ENCODE data around the gene GTF3C5.
"Not testable (repeated sequence)": the region's sequence is repeated elsewhere in the genome, so short reads cannot be mapped to it uniquely, and the experiment has no call there.

The GTF3C5 gene

DNA sequence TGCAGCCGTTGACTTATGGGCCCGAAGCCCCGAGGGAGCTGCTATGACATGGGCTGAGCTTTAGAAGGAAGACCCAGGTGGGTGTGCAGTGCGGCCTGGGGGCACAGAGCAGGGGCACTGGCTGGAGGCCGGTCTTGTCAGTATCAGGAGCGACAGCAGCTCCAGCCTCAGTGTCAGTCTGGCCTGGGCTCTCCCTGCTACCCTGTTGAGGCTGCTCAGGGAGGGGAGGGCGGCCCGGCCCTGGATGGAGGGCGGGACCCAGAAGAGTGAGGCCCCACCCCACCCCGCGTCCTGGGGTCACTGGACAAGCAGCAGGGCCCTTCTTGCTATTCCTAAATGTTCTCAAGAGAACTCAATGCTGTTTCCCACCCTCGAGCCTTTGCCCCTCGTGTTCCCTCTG is 34.3 kb upstream of the GTF3C5 start:
- DNase-seq, result no peak

- DNase-seq, result no peak
These were observed 33.2 kb upstream of the GTF3C5 start for GRCh38 chr9:132997591-132997990.

GRCh38 chr9:132998221-132998620 is 32.6 kb upstream of the GTF3C5 start:
- DNase-seq, result not testable (repeated sequence)

GRCh38 chr9:132998831-132999635 is 31.8 kb upstream of the GTF3C5 start:
- no peak for DNase-seq

DNA sequence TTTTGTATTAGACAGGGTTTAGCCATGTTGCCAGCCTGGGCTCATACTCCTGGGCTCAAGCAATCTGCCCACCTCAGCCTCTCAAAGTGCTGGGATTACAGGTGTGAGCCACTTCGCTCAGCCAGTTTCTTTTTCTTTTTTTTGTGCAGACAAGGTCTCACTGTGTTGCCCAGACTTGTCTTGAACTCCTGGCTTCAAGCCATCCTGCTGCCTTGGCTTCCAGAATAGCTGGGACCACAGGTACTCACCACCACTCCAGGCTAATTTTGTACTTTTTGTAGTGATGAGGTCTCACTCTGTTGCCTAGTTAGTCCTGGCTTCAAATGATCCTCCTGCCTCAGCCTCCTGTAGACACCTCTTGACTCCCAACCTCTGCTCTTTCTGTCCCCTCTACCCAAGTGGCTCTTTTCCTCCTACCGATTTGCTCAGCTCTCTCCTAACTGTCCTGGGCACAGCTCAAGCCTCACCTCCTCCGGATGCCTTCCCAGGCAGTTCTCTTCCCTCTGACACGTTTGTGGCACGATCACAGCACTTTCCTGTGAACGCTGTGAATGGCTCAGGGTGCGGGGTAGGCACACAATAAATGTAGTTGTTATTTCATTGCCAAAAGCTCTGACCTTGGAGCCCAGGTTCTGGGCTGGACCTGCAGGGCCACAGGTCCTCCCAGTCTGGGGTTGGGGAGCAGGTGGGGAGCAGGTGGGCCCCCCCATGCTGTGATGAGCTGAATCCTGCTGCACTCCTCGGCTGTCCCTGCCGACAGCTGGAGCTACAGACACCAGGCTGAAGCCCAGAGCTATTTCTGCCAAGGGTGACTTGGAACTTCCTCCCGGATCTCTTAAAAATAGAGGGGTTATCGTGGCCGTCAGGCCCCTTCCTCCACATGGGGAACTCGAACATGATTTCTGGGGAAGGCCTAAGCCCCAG is 28.4 kb upstream of the GTF3C5 start:
- DNase-seq, result no peak

DNA sequence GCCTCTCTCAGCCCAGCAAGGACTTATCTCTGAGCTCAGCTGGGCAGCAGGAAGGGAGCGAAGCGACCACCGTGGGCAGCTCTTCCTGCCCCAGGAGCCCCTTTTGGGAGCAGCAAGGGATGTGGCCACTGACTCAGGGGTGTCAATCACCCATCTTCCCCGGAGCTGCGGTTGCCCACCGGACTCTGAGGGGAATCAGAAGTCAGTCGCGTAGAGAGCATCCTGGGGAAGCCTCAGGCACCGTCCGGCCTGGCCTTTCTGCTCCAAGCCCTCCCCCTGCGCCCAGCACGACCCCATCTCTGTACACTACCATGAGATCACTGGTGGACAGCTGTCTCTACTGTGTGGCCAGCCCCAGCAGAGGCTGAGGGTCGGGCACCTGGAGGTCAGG is 27.7 kb upstream of the GTF3C5 start:
- DNase-seq, result peak; percentile 22

DNA sequence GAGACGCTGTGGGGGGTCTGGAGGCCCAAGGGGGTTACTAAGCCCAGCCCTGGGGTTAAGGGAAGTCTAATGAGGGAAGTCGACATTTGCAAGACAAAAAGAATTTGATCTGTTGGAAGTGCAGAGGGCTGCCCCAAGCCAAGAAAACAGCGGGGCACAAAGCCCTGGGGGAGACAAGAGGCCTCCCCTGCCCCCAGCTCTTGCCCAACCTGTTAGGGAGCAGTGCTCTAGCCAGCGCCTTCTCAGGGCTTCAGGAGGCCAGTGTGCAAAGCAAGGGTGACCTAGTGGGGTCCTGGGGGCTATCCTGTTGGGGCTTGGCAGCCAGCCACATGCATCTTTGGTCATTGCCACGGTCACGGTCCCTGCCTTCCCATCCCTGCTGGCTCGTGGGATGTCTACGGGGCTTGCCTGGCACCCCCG is 27.1 kb upstream of the GTF3C5 start:
- peak; percentile 23 for DNase-seq

- DNase-seq, result no peak
These were observed 26.5 kb upstream of the GTF3C5 start for GRCh38 chr9:133004091-133004998.

DNA sequence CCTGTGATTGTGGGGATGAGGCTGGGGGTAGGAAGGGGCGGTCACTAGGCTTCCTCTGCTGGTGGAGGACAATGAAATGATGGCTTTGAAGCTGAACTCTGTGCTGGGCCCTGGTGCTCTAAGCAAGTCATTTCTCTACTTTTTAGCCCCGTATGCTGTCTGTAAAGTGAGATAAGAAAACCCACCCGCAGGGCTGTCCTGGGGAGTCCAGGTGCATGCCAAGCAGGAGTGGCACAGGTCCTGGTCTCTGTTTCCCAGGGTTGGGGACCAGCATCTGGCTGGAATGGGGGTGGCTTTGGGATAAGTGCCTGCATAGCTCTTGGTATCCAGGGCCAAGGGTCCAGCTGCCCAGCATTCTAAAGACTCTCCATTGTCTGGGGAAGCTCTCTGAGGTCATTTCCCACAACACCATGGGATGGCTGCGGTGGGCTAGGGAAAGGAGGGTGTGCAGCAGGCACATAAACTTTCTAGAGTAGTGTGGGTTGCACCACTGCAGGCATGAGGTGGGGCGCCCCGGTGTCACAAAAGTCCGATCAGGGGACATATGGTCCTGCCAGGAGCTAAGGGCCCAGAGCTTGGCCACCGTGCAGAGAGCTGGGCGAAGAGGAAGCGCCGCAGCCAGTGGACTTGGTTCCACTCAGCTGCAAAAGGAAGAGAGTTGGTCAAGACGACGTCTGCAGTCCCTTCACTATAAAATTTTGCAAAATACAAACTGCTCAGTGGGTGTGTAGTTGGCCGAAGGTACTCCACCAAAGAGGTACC is 25.6 kb upstream of the GTF3C5 start:
- no peak for DNase-seq

GRCh38 chr9:133005957-133006356 is 24.8 kb upstream of the GTF3C5 start:
- DNase-seq, result no peak

DNA sequence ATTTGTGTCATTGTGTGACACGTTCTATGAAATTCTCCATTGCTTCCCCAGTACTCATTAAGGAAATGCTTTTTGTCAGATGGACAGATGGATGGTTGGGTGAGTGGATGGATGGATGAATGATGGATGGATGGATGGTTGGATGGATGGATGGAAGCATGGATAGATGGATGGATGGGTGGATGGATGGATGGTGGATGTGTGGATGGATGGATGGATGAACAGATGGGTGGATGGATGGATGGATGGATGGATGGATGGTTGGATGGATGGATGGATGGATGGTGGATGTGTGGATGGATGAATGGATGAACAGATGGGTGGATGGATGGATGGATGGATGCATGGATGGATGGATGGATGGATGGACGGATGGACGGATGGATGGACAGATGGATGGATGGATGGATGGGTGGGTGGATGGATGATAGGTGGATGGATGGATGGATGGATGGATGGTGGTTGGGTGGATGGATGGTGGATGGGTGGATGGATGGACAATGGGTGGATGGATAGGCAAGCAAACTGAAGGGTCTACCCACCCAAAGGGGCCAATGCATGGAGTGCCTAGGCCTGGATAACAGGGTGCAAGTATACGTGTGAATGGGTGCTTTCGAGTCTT is 24.0 kb upstream of the GTF3C5 start:
- DNase-seq, result no peak

DNA sequence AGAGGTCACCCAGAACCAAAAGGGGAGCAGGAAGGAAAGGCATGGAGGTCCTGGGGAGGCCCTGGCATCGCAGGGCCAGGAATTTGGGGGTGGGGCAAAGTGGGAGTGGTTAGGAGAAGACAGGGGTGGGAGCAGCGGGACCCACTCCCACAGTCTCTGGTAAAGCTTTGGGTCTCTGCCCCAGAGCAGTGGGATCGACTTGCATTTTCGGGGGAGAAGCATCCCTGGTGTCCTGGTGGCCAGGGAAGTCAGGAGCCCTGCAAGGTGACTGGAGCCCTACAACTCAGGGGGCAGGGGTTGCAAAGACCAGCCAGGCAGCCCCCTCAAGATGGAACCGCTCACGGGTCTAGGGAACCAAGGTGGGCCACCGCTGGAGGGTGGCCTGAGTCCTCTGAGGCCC is 22.4 kb upstream of the GTF3C5 start:
- DNase-seq, result no peak

DNA sequence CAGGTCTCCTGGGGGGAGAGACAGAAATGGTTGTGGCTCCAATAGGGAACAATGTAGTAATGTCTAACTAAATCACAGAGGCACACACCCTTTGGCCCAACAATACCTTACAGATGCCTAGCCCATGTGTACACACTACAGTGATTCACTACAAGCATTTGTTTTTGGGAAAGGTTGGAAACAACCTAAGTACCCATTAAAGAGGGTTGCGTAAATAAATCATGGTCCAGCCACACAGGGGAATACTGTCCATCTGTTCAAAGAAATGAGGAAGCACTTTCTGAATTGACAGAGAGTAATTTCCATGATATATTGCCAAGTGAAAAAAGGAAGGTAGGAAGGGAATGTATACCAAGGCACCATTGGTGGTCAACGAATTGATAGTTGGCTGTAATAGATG is 22.0 kb upstream of the GTF3C5 start:
- DNase-seq, result no peak

GRCh38 chr9:133009906-133010582 is 20.8 kb upstream of the GTF3C5 start:
- DNase-seq, result no peak

GRCh38 chr9:133014696-133015095 is 16.1 kb upstream of the GTF3C5 start:
- DNase-seq, result no peak

- DNase-seq, result no peak
These were observed 7.5 kb upstream of the GTF3C5 start for GRCh38 chr9:133023117-133023890.

DNA sequence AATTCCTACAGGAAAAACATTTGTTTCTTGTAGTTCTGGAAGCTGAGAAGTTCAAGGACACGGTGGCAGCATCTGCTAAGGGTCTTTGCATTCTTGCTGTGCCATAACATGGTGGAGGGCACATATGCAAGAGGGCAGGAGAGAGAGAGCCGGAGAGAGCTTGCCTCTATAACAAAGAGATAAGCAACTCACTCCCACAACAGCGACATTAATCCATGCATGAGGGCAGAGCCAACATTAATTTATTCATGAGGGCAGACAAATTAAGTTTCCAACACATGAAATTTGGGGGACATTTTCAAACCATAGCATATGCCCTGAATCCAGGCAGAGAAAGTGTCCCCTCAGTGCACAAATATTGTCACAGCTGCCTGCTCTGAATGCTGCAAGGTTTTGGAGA is 4.4 kb upstream of the GTF3C5 start:
- no peak for DNase-seq

GRCh38 chr9:133027134-133027533 is 3.7 kb upstream of the GTF3C5 start:
- DNase-seq, result no peak

DNA sequence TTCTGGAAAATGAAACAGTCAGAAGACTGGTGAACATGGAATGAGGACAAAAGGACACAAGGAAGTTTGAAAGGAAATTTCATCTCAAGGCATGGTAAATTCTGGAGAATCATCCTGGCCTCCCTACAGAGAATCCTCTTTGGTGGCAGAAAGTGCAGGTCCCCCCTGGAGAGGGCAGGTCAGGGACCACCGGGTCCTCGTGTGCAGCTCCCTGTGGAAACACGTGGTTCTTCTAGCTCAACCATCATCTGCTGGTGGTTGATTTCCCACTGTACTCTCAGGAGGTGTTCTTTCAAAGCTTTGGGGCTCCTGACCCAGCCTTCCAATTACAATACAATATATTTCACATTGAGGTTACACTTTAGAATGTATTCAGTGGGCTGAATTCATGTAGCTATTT is 2.6 kb upstream of the GTF3C5 start:
- no peak for DNase-seq

- DNase-seq, result no peak
These were observed 842 bp upstream of the GTF3C5 start for GRCh38 chr9:133029994-133030316.

DNA sequence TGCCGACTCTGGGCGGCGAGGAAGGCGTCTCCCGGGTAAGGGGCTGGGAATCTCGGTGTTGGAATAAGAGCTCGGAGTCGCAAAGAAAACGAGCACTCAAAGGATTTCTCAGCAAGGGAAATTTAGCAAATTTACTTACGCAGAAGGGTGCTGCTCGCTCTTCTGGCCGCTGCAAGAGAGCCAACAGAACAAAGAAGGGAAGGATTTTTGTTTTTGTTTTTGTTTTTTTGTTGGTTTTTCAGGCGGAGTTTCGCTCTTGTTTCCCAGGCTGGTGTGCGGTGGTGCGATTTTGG is 279 bp downstream of the GTF3C5 start:
- no peak for DNase-seq

Data from retina (tissue), 1 donor.